ENCODE measurements around the gene ATP6V1D.

GRCh38 chr14:67377916-67378315, 18.3 kb upstream of the ATP6V1D start:
- no peak for TF ChIP-seq CTCF (conservative IDR thresholded peaks at IDR 0.05; ENCODE audit: low read depth, low read length)
- TF ChIP-seq EZH2phosphoT487 (IDR thresholded peaks at IDR 0.05; ENCODE audit: borderline replicate concordance, low read length) = no peak
- TF ChIP-seq EZH2 (IDR thresholded peaks at IDR 0.05; ENCODE audit: low read length, unreplicated experiment) = no peak

Data from PC-3 (cell line).